GM12892 (cell line): ENCODE data around the gene EPC2.

ENCODE experiments used
- POLR2A ChIP-seq: IDR thresholded peaks from 2 replicates; pipeline ENCODE4 v1.6.1; 2011; ENCODE audit warnings: low read depth, low read length, control low read depth
- POLR2AphosphoS5 ChIP-seq: IDR thresholded peaks from 2 replicates; pipeline ENCODE4 v1.6.1; 2011; ENCODE audit warnings: low read depth, low read length, control low read depth

GRCh38 chr2:148816176-148816575 lies 171.6 kb downstream of the EPC2 start:
- no peak for TF ChIP-seq POLR2A
- TF ChIP-seq POLR2AphosphoS5 = no peak
